Measurements from ENCODE around the gene OR52N5.

The OR52N5 gene

DNA sequence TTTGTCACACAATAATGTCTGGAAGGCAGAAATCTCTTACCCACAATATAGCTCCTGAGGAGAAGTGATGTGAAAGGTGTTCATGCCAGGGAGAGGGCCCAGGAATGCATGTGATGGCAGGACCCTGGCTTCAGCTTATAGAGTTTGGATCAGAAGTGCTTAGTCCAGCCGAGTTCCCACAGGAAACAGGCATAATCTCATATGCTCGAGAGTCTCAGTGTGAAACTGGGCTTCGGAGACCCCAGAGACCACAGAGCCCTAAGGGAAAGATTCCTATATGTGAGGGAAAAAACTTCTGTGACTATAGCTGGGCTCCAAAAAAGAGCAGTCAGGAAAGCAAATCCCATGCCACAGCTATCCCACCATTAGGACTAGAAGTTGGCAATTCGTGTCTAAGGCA lies at the start of gene OR52N5:
Gene OR52N5, minus strand, starts transcription at position 101 of the 400 bp plus-strand sequence. CDS start 4,721 bp downstream, outside the sequence.
- no peak for DNase-seq

DNA sequence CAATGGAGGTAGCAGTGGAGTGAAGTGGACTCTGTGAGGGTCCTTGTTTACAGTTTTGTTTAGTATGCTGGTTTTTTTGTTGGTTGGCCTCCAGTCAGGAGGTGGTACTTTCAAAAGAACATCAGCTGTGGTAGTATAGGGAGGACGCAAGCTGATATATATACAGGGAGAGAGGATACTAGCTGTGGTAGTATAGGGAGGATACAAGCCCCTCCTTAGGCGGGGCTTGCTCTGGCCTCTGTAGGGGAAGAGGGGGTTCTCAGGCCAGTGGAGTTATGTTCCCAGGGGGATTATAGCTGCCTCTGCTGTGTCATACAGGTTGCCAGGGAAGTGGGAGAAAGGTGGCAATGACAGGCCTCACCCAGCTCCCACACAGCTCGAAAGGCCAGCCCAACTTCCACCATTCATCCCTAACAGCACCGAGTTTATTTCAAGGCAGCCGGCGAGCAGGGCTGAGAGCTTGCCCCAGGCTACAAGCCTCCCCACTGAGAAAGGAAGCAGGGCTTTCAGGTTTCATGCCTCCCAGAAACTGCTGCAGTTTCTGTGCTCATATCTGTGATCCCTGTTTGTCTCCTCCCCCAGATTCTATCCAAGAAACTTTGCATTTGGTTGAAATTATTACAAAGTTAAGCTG lies 48.2 kb upstream of the OR52N5 start:
- no peak for DNase-seq

DNA sequence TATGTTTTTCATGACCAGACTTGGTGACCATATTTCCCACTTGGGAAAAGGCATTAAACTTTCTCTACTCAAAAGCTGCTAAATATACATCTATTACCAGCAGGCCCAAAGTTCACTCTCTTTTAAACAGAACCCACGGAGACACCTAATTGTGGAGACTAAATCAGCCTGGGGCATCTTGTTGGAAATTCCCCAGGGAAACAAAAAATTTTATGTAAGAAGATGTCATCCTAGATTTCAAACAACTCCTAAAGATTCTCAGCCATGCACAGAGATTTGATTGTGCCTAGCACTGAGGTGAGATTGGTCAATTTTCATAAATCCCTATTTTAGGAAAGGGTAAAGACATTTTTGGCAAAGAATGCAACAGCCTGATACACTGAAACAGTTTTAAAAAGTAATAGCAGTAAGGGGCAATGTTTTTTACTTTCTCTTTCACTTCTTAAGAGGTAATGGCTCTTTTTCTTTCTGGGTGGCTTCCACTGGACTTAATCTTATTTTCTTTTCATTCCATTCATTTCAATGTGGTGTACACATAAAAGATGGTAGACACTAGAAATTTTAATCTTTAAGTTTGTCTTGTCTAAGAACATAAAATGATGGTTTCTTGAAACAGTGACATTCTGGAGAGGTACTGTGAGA lies 35.2 kb upstream of the OR52N5 start:
- DNase-seq: no peak

DNA sequence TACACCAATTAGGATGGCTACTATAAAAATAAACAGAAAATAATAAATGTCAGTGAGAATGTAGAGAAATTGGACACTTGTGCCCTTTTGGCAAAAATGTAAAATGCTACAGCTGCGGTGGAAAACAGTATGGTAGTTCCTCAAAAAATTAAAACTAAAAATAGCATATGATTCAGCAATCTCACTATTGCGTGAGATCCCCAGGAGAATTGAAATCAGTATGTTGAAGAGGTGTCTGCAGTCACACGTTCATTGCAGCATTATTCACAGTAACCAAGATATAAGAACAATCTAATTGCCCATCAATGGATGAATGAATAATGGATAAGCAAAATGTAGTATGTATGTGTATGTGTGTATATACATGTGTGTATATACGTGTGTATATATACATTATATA lies 32.4 kb upstream of the OR52N5 start:
- no peak for DNase-seq

DNA sequence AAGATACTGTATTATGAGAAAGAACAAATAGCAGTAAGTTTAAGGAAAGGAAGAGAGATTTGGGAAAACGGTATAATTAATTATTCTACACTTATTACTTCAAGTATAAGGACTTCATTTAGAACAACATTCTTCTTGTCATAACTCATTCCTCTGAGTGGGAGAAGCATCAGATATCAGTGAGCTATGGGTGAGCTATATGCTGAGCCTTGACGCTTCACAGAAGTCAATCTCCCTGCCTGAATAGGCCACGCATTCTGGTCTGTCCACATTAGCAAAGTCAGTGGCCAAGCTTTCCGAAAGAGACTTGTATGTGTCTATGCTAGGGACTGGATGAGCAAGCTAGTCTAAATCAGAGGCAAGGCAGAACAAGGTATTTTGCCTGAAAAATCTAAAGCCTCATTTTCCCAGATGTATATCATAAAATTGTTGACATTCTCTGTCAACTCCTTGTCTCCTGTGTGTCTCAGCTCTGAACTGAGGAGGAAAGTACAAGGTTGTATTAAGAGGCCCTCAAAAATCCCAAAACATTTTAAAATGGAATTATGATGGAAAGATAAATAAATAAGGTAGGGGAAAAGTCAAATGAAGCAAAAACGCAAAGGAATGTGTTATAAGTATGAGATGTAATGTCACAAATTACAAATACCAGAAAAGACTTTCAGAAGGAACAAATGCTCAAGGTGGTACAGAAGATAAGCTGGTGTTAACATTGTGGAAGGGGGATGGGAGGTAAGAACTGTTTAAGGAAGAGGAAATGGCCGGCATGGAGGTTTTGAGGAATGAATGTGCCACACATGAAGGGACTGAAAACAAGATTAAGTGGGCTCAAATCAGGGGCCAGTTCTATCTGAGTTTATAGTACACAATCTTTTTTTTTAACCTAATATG lies 27.0 kb upstream of the OR52N5 start:
- no peak for DNase-seq

DNA sequence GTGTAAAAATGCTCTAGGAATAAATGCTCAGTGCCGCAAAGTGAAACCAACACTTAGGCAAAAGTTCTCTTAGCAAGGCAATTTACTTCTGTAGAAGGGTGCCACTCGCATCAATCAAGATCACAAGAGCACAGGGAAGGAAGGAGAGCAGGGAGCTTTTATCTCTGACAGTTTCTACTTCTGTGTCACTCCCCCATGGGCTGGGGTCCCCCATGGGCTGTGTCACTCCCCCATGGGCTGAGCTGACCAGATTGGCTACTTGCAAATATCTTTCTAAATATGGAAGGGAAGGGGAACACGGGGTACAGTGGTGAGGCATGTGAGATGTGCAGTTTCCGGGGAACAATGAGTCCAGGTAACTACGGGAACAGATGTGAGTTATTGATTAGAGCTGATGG lies 26.0 kb upstream of the OR52N5 start:
- no peak for DNase-seq

DNA sequence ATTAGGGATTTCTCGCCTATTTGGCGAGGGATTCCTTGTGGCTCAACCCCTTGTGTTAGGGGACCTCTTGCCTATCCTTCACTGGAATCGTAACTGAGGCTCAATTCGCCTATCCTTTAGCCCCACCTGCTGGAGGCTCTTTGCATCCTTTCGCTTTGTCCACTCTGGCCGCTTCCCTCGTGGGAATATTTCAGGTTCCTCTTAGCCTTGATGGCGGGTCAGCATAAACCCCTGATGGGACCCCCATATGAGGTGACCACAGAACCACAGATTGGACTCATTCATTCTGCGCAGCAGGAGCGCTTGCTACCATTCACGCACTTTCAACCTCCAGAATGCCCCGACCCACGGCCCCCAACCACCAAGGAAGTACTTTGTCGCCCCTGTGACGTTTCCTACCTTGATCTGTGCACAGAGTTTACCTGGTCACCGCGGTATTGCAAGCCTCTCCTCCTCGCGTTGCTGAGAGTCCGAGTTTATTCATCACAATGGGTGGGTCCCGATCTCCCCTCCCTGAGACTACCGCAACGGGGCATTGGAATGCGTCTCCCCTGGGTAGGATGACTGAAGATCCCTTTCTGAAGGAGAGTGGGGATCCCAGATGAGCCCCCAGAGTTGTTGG lies 25.5 kb upstream of the OR52N5 start, which contains the start of gene OR52N2:
Gene OR52N2, plus strand, starts transcription at position 425 of the 622 bp plus-strand sequence. CDS start 11,412 bp downstream, outside the sequence.
- DNase-seq: peak; percentile 54

DNA sequence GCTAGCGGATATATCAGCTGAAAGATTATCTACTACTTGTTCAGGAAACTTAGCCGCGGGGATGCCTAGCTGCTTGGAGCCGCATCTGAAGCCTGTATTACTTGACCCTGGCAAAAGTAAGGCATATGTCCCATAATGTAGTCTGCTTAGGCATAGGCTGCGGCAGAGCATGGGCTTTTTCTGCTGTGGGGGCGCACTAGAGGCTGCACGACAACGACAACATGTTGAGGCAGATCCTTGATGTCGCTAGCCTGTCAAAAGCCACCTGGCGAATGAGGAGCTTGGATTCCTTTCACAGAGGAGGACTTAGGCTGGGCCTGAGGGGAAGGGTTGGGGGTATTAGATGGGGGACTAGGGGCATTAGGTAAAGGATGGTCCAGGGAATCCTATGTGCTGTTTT lies 24.4 kb upstream of the OR52N5 start:
- no peak for DNase-seq

DNA sequence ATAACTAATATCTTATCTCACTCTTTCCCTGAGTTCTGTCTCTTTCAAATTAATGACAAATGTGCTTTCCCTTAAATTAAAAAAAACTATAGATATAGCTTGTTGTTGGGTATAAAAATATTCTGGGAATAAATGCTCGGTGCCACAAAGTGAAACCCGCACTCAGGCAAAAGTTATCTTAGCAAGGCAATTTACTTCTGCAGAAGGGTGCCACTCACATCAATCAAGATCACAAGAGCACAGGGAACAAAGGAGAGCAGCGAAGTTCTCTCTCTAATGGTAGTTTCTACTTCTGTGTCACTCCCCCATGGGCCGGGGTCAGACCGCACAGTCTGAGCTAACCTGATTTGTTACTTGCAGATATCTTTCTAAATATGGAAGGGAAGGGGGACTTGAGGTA lies 20.8 kb upstream of the OR52N5 start:
- DNase-seq: no peak

DNA sequence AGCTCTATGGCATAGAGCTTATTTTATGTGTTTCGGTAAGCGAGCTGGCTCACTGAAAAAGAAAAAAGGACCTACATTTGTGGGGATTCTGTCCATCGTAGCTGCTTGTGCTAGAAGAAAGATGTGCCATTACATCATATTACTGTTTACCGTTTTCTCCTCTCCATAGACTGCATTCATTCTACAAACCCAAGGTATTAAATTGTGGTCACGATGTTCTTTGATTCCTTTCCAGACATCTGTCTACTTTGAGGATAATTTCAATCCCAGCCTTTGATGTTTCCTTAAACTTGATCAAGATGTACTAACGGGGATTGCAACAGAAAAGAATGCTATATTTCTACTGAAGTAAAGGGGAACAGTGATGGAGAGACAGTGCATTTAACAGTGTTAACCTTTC lies 13.4 kb upstream of the OR52N5 start:
- no peak for DNase-seq

DNA sequence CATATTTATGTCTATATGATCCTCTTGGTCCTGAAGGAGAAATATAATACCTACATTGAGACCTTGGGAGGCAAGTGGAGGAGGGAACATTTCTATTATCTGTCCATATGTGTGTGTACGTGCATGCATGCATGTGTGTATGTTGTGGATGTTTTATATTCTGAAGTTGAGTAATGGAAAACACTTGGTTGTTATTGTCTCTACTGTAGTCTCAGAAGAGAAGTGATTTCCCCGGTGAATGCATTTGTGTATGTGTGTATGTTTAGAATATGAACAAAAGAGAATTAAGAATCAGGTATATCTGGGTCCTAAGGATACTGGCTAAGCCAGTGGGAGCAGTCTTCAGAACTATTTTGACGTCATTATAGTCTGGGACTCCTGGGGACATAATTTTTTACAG lies 8.0 kb upstream of the OR52N5 start, which contains the start of gene OR52N1:
Gene OR52N1, minus strand, starts transcription at position 101 of the 400 bp plus-strand sequence. CDS start 2,449 bp downstream, outside the sequence.
- DNase-seq: no peak

DNA sequence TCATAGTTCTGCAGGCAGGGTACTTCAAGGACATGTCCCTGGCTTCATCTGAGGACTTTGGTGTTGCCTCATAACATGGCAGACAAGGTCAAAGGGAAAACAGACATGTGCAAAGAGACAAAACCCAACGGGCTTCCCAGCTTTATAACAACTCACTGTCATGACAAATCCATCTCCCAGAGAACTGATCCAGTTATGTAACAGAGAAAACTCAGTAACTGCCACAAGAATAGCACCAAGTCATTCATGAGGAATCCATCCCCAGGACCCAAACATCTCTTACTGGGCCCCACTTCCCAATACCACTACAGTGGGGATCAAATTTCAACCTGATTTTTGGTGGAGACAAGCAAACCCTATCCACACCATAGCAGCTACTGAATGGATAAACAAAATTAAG lies 16.1 kb downstream of the OR52N5 start:
- no peak for DNase-seq

DNA sequence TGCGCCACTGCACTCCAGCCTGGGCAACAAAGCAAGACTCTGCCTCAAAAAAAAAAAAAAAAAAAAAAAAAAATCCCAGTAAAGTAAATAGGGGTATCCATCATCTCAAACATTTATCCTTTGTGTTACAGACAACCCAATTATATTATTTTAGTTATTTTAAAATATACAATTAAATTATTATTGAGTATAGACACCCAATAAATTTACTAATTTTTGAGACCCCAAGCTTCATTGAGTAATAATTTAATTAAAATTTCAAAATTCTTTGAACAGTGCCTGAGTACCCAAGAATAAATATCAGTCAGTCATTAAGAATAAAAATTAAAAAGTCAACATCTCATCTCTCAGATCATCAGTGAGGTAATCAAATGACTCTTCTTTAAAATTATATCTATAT lies 29.2 kb downstream of the OR52N5 start, which contains the start of gene OR52N4:
Gene OR52N4, plus strand, starts transcription at position 301 of the 400 bp plus-strand sequence. CDS start 498 bp downstream, outside the sequence.
- no peak for DNase-seq

DNA sequence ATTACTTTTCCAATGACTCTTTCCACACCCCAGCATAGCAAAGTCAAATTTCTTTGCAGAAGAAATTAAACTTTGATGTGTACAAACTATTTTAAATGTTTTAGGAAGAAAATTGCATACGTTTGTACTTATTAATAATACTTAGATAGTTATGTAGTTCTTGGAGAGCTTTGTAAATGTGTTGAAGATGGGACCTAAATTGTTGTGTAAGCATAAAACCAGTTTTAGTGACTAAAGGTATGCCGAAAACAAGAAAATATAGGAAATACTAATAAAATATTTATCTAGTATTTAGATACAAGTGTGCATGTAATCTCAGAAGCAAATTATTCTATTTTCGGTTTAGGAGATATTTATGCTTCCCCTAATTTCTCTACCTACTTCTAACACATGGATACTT lies 33.3 kb downstream of the OR52N5 start:
- no peak for DNase-seq

DNA sequence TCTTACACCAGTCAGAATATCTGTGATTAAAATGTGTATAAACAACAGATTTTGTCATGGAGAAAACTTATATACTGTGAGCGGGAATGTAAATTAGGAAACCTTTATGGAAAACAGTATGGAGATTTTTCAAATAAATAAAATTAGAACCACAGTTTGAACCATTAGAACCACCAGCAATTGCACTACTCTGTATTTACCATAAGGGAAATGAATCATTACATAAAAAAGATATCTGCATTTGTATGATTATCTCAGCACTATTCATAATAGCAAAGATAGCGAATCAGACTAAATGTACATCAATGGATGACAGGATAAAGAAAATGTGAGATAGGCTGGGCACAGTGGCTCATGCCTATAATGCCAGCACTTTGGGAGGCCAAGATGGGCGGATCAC lies 36.5 kb downstream of the OR52N5 start:
- no peak for DNase-seq

DNA sequence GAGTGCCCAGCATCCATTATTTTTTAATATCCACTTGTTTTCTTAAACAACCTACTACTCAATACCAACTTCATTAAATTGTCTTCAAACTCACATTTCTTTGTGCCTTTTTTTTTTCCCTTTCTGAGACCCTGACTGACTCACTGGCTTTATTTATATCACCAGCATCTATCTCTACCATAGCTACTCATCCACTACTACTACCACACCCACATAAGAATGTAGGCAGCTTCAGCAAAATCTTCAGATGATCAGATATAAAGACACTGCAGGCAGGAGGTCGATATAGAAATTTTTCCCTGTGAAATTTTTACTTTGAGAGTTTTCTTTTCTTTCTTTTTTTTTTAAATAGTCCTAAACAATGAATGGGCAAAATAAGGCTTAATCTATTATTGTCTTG lies 44.7 kb downstream of the OR52N5 start:
- no peak for DNase-seq

DNA sequence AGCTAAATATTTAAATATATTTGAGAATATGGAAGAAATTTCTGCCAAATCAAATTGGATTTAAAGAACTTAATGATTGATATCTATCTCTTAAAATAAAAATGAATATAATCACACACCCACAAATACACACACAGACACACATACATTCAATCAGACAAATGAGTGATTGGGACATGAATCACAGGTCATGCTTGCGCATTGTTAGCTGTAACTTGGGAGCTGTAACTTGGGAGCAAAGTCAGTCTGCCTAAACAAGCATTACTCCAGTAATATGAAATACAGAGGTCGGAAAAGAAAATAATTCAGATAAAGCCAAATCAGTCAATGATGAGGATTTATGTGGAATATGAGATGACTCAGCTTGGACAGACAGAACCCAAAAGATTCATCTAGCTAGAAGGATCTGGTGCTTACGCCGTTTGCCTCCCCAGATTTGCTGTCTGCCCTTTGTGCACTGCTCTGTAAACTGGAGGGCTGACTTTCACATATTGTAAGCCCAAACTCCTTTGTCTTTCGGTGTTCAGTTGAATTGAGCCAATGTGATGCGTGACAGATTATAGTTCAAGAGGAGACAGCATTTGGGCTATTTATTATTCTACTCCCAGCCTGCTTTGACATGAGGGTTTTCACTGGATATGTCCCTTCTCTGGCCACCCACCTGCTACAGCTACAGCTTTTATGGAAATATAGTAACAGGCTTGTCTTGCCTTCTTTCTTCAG lies 45.3 kb downstream of the OR52N5 start:
- no peak for DNase-seq

DNA sequence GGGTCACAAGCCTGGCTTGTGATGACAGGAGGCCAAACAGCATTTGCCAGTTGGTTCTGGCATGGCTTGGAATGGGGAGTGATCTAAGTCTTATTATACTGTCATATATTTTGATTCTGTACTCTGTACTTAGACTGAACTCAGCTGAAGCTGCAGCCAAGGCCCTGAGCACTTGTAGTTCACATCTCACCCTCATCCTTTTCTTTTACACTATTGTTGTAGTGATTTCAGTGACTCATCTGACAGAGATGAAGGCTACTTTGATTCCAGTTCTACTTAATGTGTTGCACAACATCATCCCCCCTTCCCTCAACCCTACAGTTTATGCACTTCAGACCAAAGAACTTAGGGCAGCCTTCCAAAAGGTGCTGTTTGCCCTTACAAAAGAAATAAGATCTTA lies 46.1 kb downstream of the OR52N5 start:
- no peak for DNase-seq

DNA sequence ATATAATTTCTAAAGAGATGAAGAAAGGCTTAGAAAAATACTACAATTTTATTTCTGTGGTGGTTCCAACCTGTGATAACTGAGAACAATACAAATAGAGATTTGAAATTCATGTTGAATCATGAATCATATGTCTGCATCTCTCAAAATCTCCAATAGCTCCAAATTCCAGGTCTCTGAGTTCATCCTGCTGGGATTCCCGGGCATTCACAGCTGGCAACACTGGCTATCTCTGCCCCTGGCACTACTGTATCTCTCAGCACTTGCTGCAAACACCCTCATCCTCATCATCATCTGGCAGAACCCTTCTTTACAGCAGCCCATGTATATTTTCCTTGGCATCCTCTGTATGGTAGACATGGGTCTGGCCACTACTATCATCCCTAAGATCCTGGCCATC lies 46.8 kb downstream of the OR52N5 start, which contains the start of gene OR56B1:
Gene OR56B1, plus strand, starts transcription at position 53 of the 400 bp plus-strand sequence. Its CDS starts 69 bp downstream, at position 122.
- DNase-seq: no peak

DNA sequence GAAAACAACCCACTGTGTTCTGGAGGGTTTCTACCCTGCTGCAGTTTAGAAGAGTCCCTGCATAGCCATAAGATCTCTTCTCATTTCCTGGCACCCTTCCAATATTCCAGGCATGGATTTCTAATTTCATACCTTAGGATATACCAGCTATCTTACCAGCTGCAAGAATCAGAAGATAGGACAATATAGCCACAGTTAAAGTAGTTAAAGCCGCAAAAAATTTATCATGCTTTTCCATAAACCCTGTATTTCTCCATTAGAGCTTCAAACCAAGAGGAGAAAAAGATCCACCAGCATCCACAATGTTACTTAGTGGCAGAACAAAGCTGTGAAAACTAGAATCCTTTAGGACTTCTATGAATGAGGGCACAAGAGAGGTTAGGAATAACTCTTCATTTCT lies 55.5 kb downstream of the OR52N5 start:
- DNase-seq: no peak

DNA sequence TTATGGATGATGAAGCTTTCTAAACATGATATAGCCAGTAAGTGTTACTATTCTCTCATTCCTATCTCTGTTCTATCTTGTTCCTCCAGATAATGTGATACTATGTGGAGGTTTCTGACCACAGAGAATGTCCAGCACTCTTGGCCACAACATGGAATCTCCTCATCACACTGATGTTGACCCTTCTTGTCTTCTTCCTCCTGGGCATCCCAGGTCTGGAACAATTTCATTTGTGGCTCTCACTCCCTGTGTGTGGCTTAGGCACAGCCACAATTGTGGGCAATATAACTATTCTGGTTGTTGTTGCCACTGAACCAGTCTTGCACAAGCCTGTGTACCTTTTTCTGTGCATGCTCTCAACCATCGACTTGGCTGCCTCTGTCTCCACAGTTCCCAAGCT lies 56.8 kb downstream of the OR52N5 start:
- DNase-seq: no peak
